OCI-LY7 (cell line): ENCODE data around the gene L3MBTL1. TPM values are rescaled to one million over a fixed set of nuclear protein-coding genes. Genes with fewer than 3 reads are reported as not detected.

Experiments used
- BruUV-seq: library from RNA; stranded (reverse); fragments of 400-500 nt; replicated peaks from 2 replicates; lab custom pipeline; 2021; lab: Mats Ljungman, UMichigan
- CTCF ChIA-PET: fragments of 300-600 bp; sonication (Branson Sonifier 250); formaldehyde crosslinking; loops from one replicate; lab custom pipeline; 2022; ENCODE audit warnings: antibody characterized with exemption; ENCODE audit not compliant: unreplicated experiment; lab: Charles Lee
- POLR2A ChIA-PET: fragments of 300-600 bp; sonication (Branson Sonifier 250); formaldehyde crosslinking; loops from one replicate; lab custom pipeline; 2022; ENCODE audit warnings: antibody characterized with exemption; lab: Charles Lee
- DNase-seq: peaks from one replicate; pipeline ENCODE4 v3.0.0-alpha.2; 2015; ENCODE audit warnings: low spot score
- H2AFZ ChIP-seq: fragments of 200-600 bp; sonication (generic), shearing (Covaris generic); 2 replicates; pipeline ENCODE4 v1.6.1; 2014; ENCODE audit warnings: mild to moderate bottlenecking, antibody characterized with exemption, low read length, moderate library complexity
- H3K27ac ChIP-seq: fragments of 200-600 bp; sonication (generic); 2 replicates; pipeline ENCODE4 v1.5.1; 2014; ENCODE audit warnings: mixed run types, low read depth, mild to moderate bottlenecking, moderate library complexity, low read length, inconsistent platforms; ENCODE audit not compliant: poor library complexity, severe bottlenecking
- H3K36me3 ChIP-seq: fragments of 200-600 bp; sonication (generic); 2 replicates; pipeline ENCODE4 v1.6.1; 2014; ENCODE audit warnings: mild to moderate bottlenecking, antibody characterized with exemption, low read length, moderate library complexity, mixed read lengths; ENCODE audit not compliant: insufficient read depth
- H3K4me1 ChIP-seq: fragments of 200-600 bp; sonication (generic); 2 replicates; pipeline ENCODE4 v1.5.1; 2014; ENCODE audit warnings: mild to moderate bottlenecking, low read length; ENCODE audit not compliant: insufficient read depth, poor library complexity, severe bottlenecking
- H3K4me2 ChIP-seq: fragments of 200-600 bp; sonication (generic); 2 replicates; pipeline ENCODE4 v1.6.1; 2014; ENCODE audit warnings: mild to moderate bottlenecking, low read length
- H3K4me3 ChIP-seq: fragments of 200-600 bp; sonication (generic); 2 replicates; pipeline ENCODE4 v1.5.1; 2014; ENCODE audit warnings: mild to moderate bottlenecking, low read depth, low read length; ENCODE audit not compliant: poor library complexity, severe bottlenecking
- H3K79me2 ChIP-seq: fragments of 200-600 bp; sonication (generic); 2 replicates; pipeline ENCODE4 v1.6.1; 2016; ENCODE audit warnings: low read depth, mild to moderate bottlenecking, low read length, moderate library complexity, mixed read lengths; ENCODE audit not compliant: insufficient read depth
- H3K9me2 ChIP-seq: fragments of 200-600 bp; sonication (generic); 2 replicates; pipeline ENCODE4 v1.6.1; 2016; ENCODE audit warnings: mild to moderate bottlenecking, low read length, mixed read lengths; ENCODE audit not compliant: insufficient read depth
- H3K9me3 ChIP-seq: fragments of 200-600 bp; sonication (generic); 2 replicates; pipeline ENCODE4 v1.6.1; 2014; ENCODE audit warnings: mild to moderate bottlenecking, mixed run types, low read length, mixed read lengths
- H4K20me1 ChIP-seq: fragments of 200-600 bp; sonication (generic); 2 replicates; pipeline ENCODE4 v1.6.1; 2014; ENCODE audit warnings: mild to moderate bottlenecking, antibody characterized with exemption, low read length, moderate library complexity, mixed read lengths; ENCODE audit not compliant: insufficient read depth
- EZH2phosphoT487 ChIP-seq: fragments of 200-600 bp; sonication (generic); IDR thresholded peaks from 2 replicates; pipeline ENCODE4 v1.6.1; 2018; ENCODE audit warnings: low read depth, borderline replicate concordance, mild to moderate bottlenecking, mixed run types, antibody characterized with exemption, low read length, moderate library complexity, mixed read lengths
- intact Hi-C: fragments of 100-400 bp; cut with micrococcal nuclease; formaldehyde crosslinking; loops from one replicate; pipeline ENCODE4 v1.10.0; 2022; ENCODE audit not compliant: unreplicated experiment
- total RNA-seq, 2 experiments: library from RNA; depleted of rRNA in 1 of 2; stranded (reverse); fragments of >200 nt in 1 of 2; shearing (Covaris generic) in 1 of 2; gene quantifications; 2 replicates each; pipeline ENCODE4 v1.2.3, GENCODE V29; 2014 to 2022
- TF ChIP-seq, protein P1 (sequence below): fragments of 200-600 bp; sonication (generic); conservative IDR thresholded peaks from 2 replicates; pipeline ENCODE4 v1.5.1; 2014; ENCODE audit warnings: mild to moderate bottlenecking, antibody characterized with exemption, low read length, moderate library complexity, mixed read lengths

Gene L3MBTL1
- total RNA-seq, 2 experiments from 2014 or later: 22.4 to 27.8 TPM

DNA sequence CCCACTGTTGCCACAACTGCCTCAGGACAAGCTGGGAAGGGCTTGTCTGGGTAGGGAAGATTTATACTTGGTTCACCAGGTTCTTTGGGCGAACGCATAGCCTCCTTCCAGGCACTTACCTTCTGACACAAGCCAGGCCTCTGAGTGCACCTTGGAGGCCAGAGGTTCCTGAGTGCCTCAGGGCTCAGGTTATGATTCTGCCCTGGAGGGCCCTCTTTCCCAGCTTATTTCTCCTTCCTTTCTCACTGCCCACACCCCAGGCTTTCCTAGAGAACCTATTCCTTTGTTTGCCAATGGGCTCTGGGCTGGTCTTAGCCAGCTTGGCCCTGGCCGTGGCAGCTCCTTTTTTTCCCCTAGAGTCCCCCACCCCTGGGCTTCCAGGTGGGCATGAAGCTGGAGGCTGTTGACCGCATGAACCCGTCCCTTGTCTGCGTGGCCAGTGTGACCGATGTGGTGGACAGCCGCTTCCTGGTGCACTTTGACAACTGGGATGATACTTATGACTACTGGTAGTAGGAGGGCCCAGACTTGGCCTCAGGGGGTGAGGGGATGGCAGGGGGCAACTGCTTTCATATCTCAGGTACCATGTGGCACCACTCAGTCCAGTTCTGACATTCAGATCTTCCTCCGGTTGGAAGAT is 25.0 kb downstream of the L3MBTL1 start:
- ChIA-PET POLR2A (interaction anchor here (1.0 kb wide), 1 partner anchor 10 kb away, joined by 5 read pairs; no protein-coding TSS in a partner anchor), CTCF (no interaction called here)
- no peak for TF ChIP-seq EZH2phosphoT487
- TF ChIP-seq, protein P1, sequence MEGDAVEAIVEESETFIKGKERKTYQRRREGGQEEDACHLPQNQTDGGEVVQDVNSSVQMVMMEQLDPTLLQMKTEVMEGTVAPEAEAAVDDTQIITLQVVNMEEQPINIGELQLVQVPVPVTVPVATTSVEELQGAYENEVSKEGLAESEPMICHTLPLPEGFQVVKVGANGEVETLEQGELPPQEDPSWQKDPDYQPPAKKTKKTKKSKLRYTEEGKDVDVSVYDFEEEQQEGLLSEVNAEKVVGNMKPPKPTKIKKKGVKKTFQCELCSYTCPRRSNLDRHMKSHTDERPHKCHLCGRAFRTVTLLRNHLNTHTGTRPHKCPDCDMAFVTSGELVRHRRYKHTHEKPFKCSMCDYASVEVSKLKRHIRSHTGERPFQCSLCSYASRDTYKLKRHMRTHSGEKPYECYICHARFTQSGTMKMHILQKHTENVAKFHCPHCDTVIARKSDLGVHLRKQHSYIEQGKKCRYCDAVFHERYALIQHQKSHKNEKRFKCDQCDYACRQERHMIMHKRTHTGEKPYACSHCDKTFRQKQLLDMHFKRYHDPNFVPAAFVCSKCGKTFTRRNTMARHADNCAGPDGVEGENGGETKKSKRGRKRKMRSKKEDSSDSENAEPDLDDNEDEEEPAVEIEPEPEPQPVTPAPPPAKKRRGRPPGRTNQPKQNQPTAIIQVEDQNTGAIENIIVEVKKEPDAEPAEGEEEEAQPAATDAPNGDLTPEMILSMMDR: no peak
- no peak overlapping the region for H3K27ac ChIP-seq
- H3K79me2 ChIP-seq: no peaks in the 10 kb centered on the region
- no peak overlapping the region for H3K4me3 ChIP-seq
- no peaks in the 10 kb centered on the region for H3K9me3 ChIP-seq
- no TSS peak for BruUV-seq
- no peaks in the 10 kb centered on the region for H4K20me1 ChIP-seq
- H3K4me2 ChIP-seq: no peak overlapping the region
- H3K36me3 ChIP-seq: no peaks in the 10 kb centered on the region; the same call in 1 of the 2 replicates
- intact Hi-C loops: no loop called here
- no peak for DNase-seq
- H3K9me2 ChIP-seq: no peaks in the 10 kb centered on the region
- H3K4me1 ChIP-seq: no peaks in the 10 kb centered on the region
- H2AFZ ChIP-seq: no peak overlapping the region

DNA sequence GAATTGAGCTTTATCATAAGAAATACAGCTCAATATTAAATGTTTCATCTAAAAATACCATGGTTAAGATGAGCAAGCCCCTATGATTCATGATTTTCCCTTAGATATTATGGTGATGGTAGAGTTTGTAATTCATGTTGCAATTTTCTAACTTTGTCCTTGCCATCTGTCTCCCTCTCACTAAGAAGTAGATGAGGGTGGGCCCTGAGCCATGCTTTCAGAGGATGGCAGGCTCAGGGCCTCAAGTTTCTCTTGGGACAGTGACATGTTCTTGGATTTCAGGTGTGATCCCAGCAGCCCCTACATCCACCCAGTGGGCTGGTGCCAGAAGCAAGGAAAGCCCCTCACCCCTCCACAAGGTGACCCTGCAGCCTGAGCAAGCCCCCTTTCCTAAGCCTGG is 25.6 kb downstream of the L3MBTL1 start:
- no peak overlapping the region for H2AFZ ChIP-seq
- H3K4me3 ChIP-seq: no peak overlapping the region
- ChIA-PET CTCF (no interaction called here), POLR2A (interaction anchor here (1.0 kb wide), 1 partner anchor 9 kb away, joined by 5 read pairs; no protein-coding TSS in a partner anchor)
- H3K9me3 ChIP-seq: no peaks in the 10 kb centered on the region
- H3K79me2 ChIP-seq: no peaks in the 10 kb centered on the region
- DNase-seq: no peak
- no peaks in the 10 kb centered on the region for H4K20me1 ChIP-seq
- TF ChIP-seq, protein P1: no peak
- no TSS peak for BruUV-seq
- H3K4me2 ChIP-seq: no peak overlapping the region
- H3K9me2 ChIP-seq: no peaks in the 10 kb centered on the region
- H3K4me1 ChIP-seq: no peaks in the 10 kb centered on the region
- intact Hi-C loops: no loop called here
- no peaks in the 10 kb centered on the region; the same call in 1 of the 2 replicates for H3K36me3 ChIP-seq
- H3K27ac ChIP-seq: no peak overlapping the region

DNA sequence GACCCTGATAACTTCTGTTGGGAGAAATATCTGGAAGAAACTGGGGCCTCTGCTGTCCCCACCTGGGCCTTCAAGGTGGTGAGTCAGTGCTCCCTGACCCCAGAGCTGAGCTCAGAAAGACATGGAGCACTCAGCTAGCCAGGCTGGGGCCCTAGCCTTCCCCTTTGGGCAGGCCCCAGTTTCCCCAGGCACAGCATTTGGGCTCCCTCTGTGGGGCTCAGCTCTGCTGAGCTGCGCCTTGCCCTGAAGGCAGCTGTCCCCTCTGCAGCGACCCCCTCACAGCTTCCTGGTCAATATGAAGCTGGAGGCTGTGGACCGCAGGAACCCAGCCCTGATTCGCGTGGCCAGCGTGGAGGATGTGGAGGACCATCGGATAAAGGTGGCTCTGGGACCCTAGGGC is 26.5 kb downstream of the L3MBTL1 start:
- Histone ChIP-seq H4K20me1 (no peaks in the 10 kb centered on the region), H3K4me3 (no peak overlapping the region), H3K9me2 (no peaks in the 10 kb centered on the region), H3K27ac (no peak overlapping the region), H3K4me2 (no peak overlapping the region), H3K79me2 (no peaks in the 10 kb centered on the region), H3K36me3 (no peaks in the 10 kb centered on the region; the same call in 1 of the 2 replicates), H2AFZ (no peak overlapping the region), H3K9me3 (no peaks in the 10 kb centered on the region), H3K4me1 (no peaks in the 10 kb centered on the region)
- TF ChIP-seq, protein P1: no peak
- TF ChIP-seq EZH2phosphoT487: no peak
- intact Hi-C loops: no loop called here
- DNase-seq: no peak
- POLR2A ChIA-PET: no interaction called here
- CTCF ChIA-PET: interaction anchor here (0.6 kb wide), 1 partner anchor 580 kb away, joined by 5 read pairs; no protein-coding TSS in a partner anchor
- no TSS peak for BruUV-seq
